NCI-H526 (cell line): ENCODE data around the gene SPEM1.
A peak's percentile ranks its signal among the peaks of the same experiment; 100 is the strongest.

Source experiments
- DNase-seq, 2 experiments: peaks; one replicate each; lab custom pipeline; 2025; lab: John Stamatoyannopoulos, UW

The SPEM1 gene

GRCh38 chr17:7419819-7420610, at the start of gene SPEM1:
TSS of gene SPEM1 (plus strand) at chr17:7420324. CDS start at chr17:7420385, 61 bp downstream.
- no peak for DNase-seq

GRCh38 chr17:7370853-7371252, 49.3 kb upstream of the SPEM1 start:
- no peak for DNase-seq

- no peak for DNase-seq
These were observed 45.8 kb upstream of the SPEM1 start for GRCh38 chr17:7374353-7374752.

DNA sequence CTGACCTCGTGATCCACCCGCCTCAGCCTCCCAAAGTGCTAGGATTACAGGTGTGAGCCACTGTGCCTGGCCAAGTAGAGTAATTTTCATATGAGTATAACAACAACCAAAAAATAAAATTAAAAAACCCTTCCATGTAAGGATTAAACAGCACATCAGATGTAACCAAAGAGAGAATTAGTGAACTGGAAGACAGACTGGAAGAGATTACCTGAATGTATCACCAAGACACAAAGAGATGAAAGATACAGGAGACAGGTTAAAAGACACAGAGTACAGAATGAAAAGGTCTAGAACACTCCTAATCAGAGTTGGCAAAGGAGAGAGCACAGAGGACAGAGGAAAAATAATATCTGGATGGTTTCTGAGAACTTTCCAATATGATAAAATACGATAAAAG, 41.0 kb upstream of the SPEM1 start:
- DNase-seq = no peak

GRCh38 chr17:7380321-7380720, 39.8 kb upstream of the SPEM1 start:
- DNase-seq = no peak

DNA sequence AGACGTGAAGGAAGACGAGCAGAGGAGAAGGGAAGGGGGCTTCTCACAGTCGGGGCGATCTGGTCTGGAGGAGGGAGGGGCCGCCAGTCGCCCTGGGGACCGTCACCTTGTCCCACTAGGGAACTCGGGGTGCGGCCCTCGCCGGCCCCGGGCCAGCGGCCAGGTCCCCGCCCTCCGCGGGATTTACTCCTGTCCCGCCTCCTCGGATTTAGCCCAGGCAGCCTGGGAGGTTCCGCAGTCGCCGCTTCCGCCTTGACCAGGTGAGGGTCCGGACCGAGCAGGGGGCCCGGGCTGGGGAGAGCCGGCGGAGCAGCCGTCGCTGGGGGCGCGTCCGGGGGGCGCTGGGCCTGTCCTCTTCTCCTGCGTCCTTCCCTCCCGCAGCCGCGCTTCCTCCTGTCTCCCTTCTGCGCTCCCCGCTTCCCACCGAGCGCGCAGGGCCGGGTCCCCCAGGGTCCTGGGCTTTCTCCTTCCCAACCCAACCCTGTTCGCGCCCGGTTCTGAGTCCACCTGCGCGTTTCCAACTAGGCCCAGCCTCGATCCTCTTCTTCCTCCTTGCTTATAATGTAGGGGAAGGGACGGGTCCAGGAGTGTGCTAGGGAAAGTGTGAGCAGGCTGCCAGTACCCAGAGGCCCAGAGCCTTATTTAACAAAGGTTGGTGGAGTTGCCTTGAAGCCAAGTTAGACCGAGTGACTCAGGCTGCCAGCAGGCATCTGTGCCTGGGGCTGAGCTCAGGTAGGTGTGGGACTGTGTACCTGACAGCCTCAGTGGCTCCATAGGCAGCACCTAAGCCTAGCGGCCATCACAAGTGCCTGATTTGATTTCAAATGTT, 39.1 kb upstream of the SPEM1 start, which contains the start of gene TNK1:
Gene TNK1, plus strand, starts transcription at position 235 of the 829 bp plus-strand sequence. CDS start 1,838 bp downstream, outside the sequence.
- DNase-seq = peak in 1 of 2 experiments; percentile 48

GRCh38 chr17:7382901-7383300, 37.2 kb upstream of the SPEM1 start:
- DNase-seq = no peak

- DNase-seq = no peak
These were observed 36.8 kb upstream of the SPEM1 start for GRCh38 chr17:7383371-7383741.

- peak in 1 of 2 experiments; percentile 76 for DNase-seq
These were observed 36.2 kb upstream of the SPEM1 start for GRCh38 chr17:7383742-7384488.

DNA sequence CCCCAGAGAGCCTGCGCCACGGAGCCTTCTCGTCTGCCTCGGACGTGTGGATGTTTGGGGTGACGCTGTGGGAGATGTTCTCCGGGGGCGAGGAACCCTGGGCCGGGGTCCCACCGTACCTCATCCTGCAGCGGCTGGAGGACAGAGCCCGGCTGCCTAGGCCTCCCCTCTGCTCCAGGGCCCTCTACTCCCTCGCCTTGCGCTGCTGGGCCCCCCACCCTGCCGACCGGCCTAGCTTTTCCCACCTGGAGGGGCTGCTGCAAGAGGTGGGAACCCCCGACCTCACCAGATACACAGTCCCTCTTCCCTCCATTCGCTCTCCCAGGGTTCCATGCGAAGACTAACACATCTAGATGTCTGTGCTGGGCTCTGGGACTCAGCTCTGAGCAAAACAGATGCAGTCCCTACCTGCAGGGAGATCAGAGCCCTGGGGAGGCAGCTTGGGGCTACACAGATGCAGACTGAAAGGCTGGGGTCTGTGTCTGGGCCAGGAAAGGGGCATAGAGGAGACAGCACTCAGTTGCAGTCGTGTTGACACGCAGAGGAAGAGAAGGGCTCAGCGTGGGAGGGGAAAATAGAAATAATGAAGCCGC, 35.5 kb upstream of the SPEM1 start:
- DNase-seq = no peak

DNA sequence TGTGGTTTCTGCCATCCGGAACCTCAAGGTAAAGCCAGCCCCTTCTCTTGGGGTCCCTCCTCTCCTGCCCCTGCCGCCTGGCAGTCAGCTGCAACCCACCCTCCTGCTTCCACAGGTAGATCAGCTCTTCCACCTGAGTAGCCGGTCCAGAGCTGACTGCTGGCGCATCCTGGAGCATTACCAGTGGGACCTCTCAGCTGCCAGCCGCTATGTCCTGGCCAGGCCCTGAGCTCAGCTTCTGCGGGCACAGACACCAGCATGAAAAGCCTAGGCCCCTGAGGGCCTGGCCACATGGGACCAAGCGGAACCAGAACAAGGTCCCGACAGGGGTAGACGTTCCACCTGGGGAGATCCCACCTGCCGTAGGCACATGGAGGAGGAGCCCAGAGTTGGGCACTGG, 31.3 kb upstream of the SPEM1 start:
- no peak for DNase-seq

DNA sequence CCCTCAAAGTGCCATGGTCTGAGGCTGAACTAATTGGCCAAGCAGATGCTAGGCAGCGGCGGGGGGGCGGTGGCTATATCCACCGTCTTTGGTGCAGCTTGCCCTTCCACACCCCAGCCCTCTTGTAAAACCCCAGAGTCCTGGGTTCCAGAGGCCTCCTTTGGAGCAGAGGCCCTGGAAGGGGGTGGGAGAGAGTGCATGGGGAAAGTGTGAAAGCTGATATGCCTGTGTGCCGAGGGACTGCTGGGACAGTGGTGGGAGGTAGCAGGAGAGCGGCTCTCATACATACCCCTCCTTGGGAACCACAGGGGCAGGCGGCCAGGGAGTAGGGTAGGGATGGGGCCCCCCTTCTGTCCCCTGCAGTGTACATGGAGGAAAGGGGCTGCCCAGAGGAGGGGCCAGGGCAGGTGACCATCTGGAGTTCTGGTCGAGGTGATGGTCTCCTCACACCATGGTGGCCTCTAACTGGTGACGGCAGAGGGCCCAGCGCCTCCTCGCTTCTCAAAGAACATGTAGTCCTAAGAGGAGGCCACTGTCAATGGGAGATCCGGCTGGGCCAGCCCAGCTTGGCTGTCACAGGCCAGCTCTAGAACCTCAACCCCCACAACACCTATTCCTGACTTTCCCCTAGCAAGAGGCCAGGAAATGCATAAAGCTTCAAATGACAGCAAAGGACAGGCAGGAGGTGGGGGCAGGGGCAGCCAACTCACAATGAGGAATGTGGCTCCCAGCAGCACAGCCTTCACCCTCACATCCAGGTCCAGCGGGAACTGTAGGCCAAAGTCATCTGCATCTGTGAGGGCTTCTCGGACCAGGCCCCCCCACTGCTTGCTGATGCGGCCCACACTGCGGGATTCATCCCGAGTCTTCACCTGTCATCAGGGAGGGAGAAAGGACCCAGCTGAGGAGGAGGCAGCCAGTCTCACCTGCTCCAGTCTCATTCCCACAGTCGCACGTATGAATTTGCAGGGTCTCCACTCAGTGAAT, 29.9 kb upstream of the SPEM1 start:
- DNase-seq = no peak

- no peak for DNase-seq
These were observed 28.8 kb upstream of the SPEM1 start for GRCh38 chr17:7391307-7391706.

- peak in 1 of 2 experiments; percentile 32 for DNase-seq
These were observed 27.2 kb upstream of the SPEM1 start for GRCh38 chr17:7392696-7393612.

GRCh38 chr17:7393613-7394451, 26.3 kb upstream of the SPEM1 start:
- DNase-seq = peak in 1 of 2 experiments; percentile 77

DNA sequence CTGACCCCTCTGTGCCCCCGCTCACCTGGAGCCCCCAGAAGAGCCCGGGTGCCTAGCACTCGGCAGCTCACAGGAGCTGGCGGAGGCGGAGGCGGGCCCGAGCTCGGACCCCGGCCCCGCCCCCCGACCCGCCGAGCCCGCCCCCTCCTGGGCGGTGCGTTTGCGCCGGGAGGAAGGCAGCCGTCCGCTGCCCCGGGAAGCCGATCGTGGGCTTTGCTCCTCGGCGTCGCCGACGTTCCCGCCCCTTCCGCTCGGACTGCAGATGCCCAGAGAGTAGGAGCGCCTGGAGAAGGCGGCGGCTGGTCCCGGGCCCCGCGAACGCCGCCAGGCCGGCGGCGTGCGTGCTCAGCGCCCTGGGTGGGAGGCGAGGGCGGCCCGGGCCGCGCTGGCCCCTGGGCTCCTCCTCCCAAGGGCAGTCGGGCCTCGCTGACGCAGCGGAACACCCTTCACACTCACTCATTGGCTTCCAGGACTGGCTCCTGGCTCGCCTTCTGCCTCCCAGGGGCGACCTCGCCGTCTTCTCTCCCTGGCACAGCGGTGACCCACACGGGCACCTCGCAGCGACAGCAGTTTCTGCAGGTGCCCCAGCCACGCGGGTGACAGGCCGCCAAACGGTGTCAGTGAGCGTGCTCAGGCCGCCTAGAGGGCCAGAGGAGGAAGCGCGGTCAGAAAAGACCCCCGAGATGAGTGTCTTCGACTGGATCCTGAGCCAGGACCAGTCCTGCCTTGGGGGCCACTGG, 25.5 kb upstream of the SPEM1 start, which contains the start of gene PLSCR3:
Gene PLSCR3, minus strand, starts transcription at position 74 of the 740 bp plus-strand sequence. CDS start 415 bp downstream, outside the sequence.
- peak; percentile 65 to 82 for DNase-seq

DNA sequence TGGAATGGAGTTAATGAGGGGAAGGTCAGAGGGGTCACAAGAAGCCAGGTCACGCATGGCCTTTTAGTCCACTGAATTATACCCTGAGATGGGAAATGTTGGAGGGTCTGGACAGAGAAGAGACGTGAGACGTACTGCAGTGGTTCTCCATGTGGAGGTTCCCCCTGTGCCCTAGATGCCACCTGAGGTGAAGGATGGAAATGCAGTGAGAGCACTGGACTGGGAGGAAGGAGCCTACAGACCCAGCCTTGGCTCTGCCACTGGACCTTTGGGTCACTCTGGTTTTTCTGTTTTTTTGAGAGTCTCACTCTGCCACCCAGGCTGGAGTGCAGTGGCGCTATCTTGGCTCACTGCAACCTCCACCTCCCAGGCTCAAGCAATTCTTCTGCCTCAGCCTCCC, 24.0 kb upstream of the SPEM1 start:
- DNase-seq = no peak

GRCh38 chr17:7398612-7399011, 21.5 kb upstream of the SPEM1 start:
- DNase-seq = no peak
